B cell (primary cell): ENCODE measurements around the gene IRF7. TPM values are rescaled to one million over a fixed set of nuclear protein-coding genes. Genes with fewer than 3 reads are reported as not detected.

Experiments
- ATAC-seq: fragments of 200-7000 bp; cut with Tn5 transposase; one replicate; pipeline ENCODE4 v1.10.0; 2021; ENCODE audit warnings: low read depth, mild to moderate bottlenecking, moderate number of reproducible peaks, moderate library complexity
- CTCF ChIA-PET: fragments of 350-600 bp; sonication (Branson Sonifier 250); formaldehyde crosslinking; loops from one replicate; lab custom pipeline; 2021; ENCODE audit warnings: antibody characterized with exemption, inconsistent platforms; lab: Charles Lee
- POLR2A ChIA-PET: fragments of 350-600 bp; sonication (Branson Sonifier 250); formaldehyde crosslinking; loops from one replicate; lab custom pipeline; 2021; ENCODE audit warnings: antibody characterized with exemption; lab: Charles Lee
- DNase-seq: peaks from one replicate; pipeline ENCODE4 v3.0.0; 2013
- H2AFZ ChIP-seq: 2 replicates; pipeline ENCODE4 v1.6.1; 2012; ENCODE audit warnings: mild to moderate bottlenecking, low read depth, low read length; ENCODE audit not compliant: insufficient read depth, poor library complexity, severe bottlenecking
- H3K27ac ChIP-seq, 2 donors: 1 replicate in 1 of 2; 2 replicates in 1 of 2; pipeline ENCODE4 v1.5.1; 2012 to 2013; ENCODE audit warnings: low read length in 2 of 2, mild to moderate bottlenecking in 2 of 2, moderate library complexity in 1 of 2
- H3K27me3 ChIP-seq, 4 experiments: fragments of 200-600 bp in 1 of 4; sonication (generic) in 1 of 4; replicated peaks in 1 of 4; 1 replicate in 2 of 4; 2 replicates in 2 of 4; pipeline versions ENCODE4 v1.6.1 to v1.7.0; 2013 to 2016; ENCODE audit warnings: low read length in 3 of 4, mild to moderate bottlenecking in 2 of 4, mixed read lengths in 1 of 4, moderate library complexity in 1 of 4; ENCODE audit not compliant: insufficient read depth in 4 of 4, control insufficient read depth in 3 of 4; ENCODE audit errors: control extremely low read depth in 1 of 4
- H3K36me3 ChIP-seq, 2 experiments: replicated peaks in 1 of 2; 1 replicate in 1 of 2; 2 replicates in 1 of 2; pipeline versions ENCODE4 v1.6.1 to v1.7.1; 2013; ENCODE audit warnings: low read length in 1 of 2; ENCODE audit not compliant: insufficient read depth in 2 of 2, control insufficient read depth in 1 of 2; ENCODE audit errors: control extremely low read depth in 1 of 2, extremely low read depth in 1 of 2
- H3K4me1 ChIP-seq, 2 donors: fragments of 200-600 bp in 1 of 2; sonication (generic) in 1 of 2; 1 replicate in 1 of 2; 2 replicates in 1 of 2; pipeline versions ENCODE4 v1.5.1 to v1.6.1; 2013 to 2017; ENCODE audit warnings: low read length in 2 of 2; ENCODE audit not compliant: control insufficient read depth in 2 of 2, insufficient read depth in 2 of 2
- H3K4me2 ChIP-seq: replicated peaks from 2 replicates; pipeline ENCODE3; 2012; ENCODE audit warnings: mild to moderate bottlenecking, low read depth, low read length; ENCODE audit not compliant: poor library complexity, severe bottlenecking
- H3K4me3 ChIP-seq, 5 experiments: fragments of 200-600 bp in 1 of 5; sonication (generic) in 1 of 5; 1 replicate in 3 of 5; 2 replicates in 2 of 5; pipeline versions ENCODE4 v1.5.1 to v1.7.0; 2011 to 2016; ENCODE audit warnings: low read length in 4 of 5, mild to moderate bottlenecking in 4 of 5, low read depth in 2 of 5, control low read depth in 1 of 5, moderate library complexity in 1 of 5; ENCODE audit not compliant: insufficient read depth in 1 of 5; ENCODE audit errors: control extremely low read depth in 1 of 5, extremely low read depth in 1 of 5
- H3K79me2 ChIP-seq: fragments of 200-600 bp; sonication (generic); one replicate; pipeline ENCODE4 v1.6.0; 2016; ENCODE audit warnings: low read length; ENCODE audit not compliant: control insufficient read depth, insufficient read depth
- H3K9ac ChIP-seq: fragments of 200-600 bp; sonication (generic); 2 replicates; pipeline ENCODE4 v1.6.1; 2017; ENCODE audit warnings: mild to moderate bottlenecking, low read length, moderate library complexity
- H3K9me3 ChIP-seq, 3 donors: one replicate each; pipeline versions ENCODE4 v1.6.1 to v1.7.1; 2013; ENCODE audit warnings: low read length in 2 of 3; ENCODE audit not compliant: control insufficient read depth in 2 of 3, insufficient read depth in 1 of 3; ENCODE audit errors: control extremely low read depth in 1 of 3
- H4K20me1 ChIP-seq: 2 replicates; pipeline ENCODE4 v1.6.0; 2012; ENCODE audit warnings: mild to moderate bottlenecking, low read length; ENCODE audit not compliant: insufficient read depth, control insufficient read depth, poor library complexity, severe bottlenecking
- H3K27ac Mint-ChIP-seq: one replicate; pipeline ENCODE4 v1.8.0; 2021; ENCODE audit warnings: mixed read lengths
- H3K27me3 Mint-ChIP-seq: one replicate; pipeline ENCODE4 v1.8.0; 2021; ENCODE audit warnings: mixed read lengths
- H3K4me1 Mint-ChIP-seq: one replicate; pipeline ENCODE4 v1.8.0; 2021; ENCODE audit warnings: mixed read lengths
- H3K4me3 Mint-ChIP-seq: one replicate; pipeline ENCODE4 v1.8.0; 2021; ENCODE audit warnings: mixed read lengths
- H3K9me3 Mint-ChIP-seq: one replicate; pipeline ENCODE4 v1.8.0; 2022; ENCODE audit warnings: mixed read lengths; ENCODE audit not compliant: insufficient read depth
- CTCF ChIP-seq: fragments of 200-600 bp; IDR thresholded peaks from one replicate; pipeline ENCODE4 v1.8.0; 2022; ENCODE audit warnings: antibody characterized with exemption, mild to moderate bottlenecking
- EZH2 ChIP-seq: IDR thresholded peaks from 2 replicates; pipeline ENCODE4 v1.6.1; 2012; ENCODE audit warnings: borderline replicate concordance, low read depth, mild to moderate bottlenecking, moderate library complexity, low read length; ENCODE audit not compliant: insufficient read depth, poor library complexity, severe bottlenecking
- WGBS: methylation state at CpG from one replicate; pipeline ENCODE4 v1.1.5; 2013; ENCODE audit warnings: missing lambda C conversion rate; ENCODE audit not compliant: insufficient coverage; 5-methylcytosine and 5-hydroxymethylcytosine counted together
- intact Hi-C: fragments of 100-400 bp; cut with micrococcal nuclease; formaldehyde crosslinking; loops from one replicate; pipeline ENCODE4 v1.10.0; 2022
- polyA plus RNA-seq: library from polyadenylated mRNA; depleted of rRNA; stranded (reverse); fragments of >200 nt; gene quantifications from 2 replicates; pipeline ENCODE4 v1.2.3, GENCODE V29; 2012
- total RNA-seq, 2 donors: library from RNA; stranded (reverse); fragments of 120-200 nt in 1 of 2; gene quantifications; 1 replicate in 1 of 2; 2 replicates in 1 of 2; pipeline versions ENCODE4 v1.2.3 to v1.2.4, GENCODE V29; 2013 to 2022

Gene IRF7
- total and polyA plus RNA-seq, 2 donors (not counting 1 experiment from before 2014, with no cell fraction given) = 136 to 184 TPM

- H3K79me2 ChIP-seq = peaks cover 2% of the 10 kb centered on the region
- peaks cover 4% of the 10 kb centered on the region for H4K20me1 ChIP-seq
- H3K27me3 Mint-ChIP-seq = no peaks in the 10 kb centered on the region
- intact Hi-C loops = no loop called here
- H3K4me1 ChIP-seq = peaks cover under 1 to 8% of the 10 kb centered on the region in 2 donors
- WGBS = 16% methylated on average over 9 of the region's 14 CpGs
- peaks cover 0 to 9% of the 10 kb centered on the region in 2 experiments for H3K36me3 ChIP-seq
- CTCF ChIA-PET = interaction anchor here (1.0 to 1.1 kb wide), 2 partner anchors 15 to 82 kb away, joined by 3 to 5 read pairs; no protein-coding TSS in a partner anchor
- ATAC-seq (no peak), DNase-seq (no peak)
- TF ChIP-seq CTCF = no peak
- H3K4me3 Mint-ChIP-seq = no peak overlapping the region
- H3K27ac ChIP-seq = no peak overlapping the region
- H3K27me3 ChIP-seq = no peaks in the 10 kb centered on the region
- peaks cover 2% of the 10 kb centered on the region for H3K4me1 Mint-ChIP-seq
- H3K4me2 ChIP-seq = peak overlapping the region; percentile 49
- no peaks in the 10 kb centered on the region for H3K9me3 ChIP-seq
- no peak overlapping the region for H2AFZ ChIP-seq
- H3K9me3 Mint-ChIP-seq = no peaks in the 10 kb centered on the region
- POLR2A ChIA-PET = interaction anchor here (0.5 to 0.6 kb wide), 2 partner anchors 66 to 73 kb away, joined by 3 to 5 read pairs; no protein-coding TSS in a partner anchor
- H3K4me3 ChIP-seq = no peak overlapping the region
- H3K27ac Mint-ChIP-seq = no peak overlapping the region
- no peak overlapping the region for H3K9ac ChIP-seq
These were observed 30.5 kb upstream of the IRF7 start for GRCh38 chr11:646214-646613.

GRCh38 chr11:645536-645935 lies 29.8 kb upstream of the IRF7 start:
- Histone ChIP-seq H3K4me2 (no peak overlapping the region), H3K9me3 (no peaks in the 10 kb centered on the region), H3K4me1 (peaks cover 7 to 14% of the 10 kb centered on the region in 2 donors), H3K9ac (no peak overlapping the region), H3K36me3 (peaks cover 0 to 2% of the 10 kb centered on the region in 2 experiments), H3K4me3 (no peak overlapping the region), H2AFZ (no peak overlapping the region), H4K20me1 (peaks cover 4% of the 10 kb centered on the region), H3K27me3 (peaks cover 0 to 5% (median 2%) of the 10 kb centered on the region in 4 experiments), H3K27ac (no peak overlapping the region), H3K79me2 (peaks cover 2% of the 10 kb centered on the region)
- ChIA-PET CTCF (interaction anchor here (0.7 to 1.0 kb wide), 2 partner anchors 16 to 115 kb away, joined by 3 to 5 read pairs; no protein-coding TSS in a partner anchor), POLR2A (no interaction called here)
- TF ChIP-seq EZH2 (no peak), CTCF (no peak)
- peaks cover 6% of the 10 kb centered on the region for H3K4me1 Mint-ChIP-seq
- WGBS = 85% methylated on average over 16 of the region's 16 CpGs
- ATAC-seq (no peak), DNase-seq (no peak)
- no peaks in the 10 kb centered on the region for H3K9me3 Mint-ChIP-seq
- no peak overlapping the region for H3K27ac Mint-ChIP-seq
- intact Hi-C loops = no loop called here
- no peak overlapping the region for H3K4me3 Mint-ChIP-seq
- H3K27me3 Mint-ChIP-seq = peaks cover under 1% of the 10 kb centered on the region
